Measurements from ENCODE around the gene HOXA13.

- TF ChIP-seq KAT2A (conservative IDR thresholded peaks at IDR 0.05; ENCODE audit: control insufficient read depth, low read depth, low read length) (no peak), ETV6 (conservative IDR thresholded peaks at IDR 0.05 in 1 of 2, IDR thresholded peaks at IDR 0.05 in 1 of 2; ENCODE audit: borderline replicate concordance in 1 of 2, low read depth in 1 of 2) (no peak), NRF1 (conservative IDR thresholded peaks at IDR 0.05; ENCODE audit: low read depth, low read length) (no peak), TAF1 (IDR thresholded peaks at IDR 0.05; ENCODE audit: borderline replicate concordance, low read depth, low read length) (no peak), CTCF (IDR thresholded peaks at IDR 0.05 in 2 of 3, conservative IDR thresholded peaks at IDR 0.05 in 1 of 3; ENCODE audit: control insufficient read depth in 2 of 3, extremely low read depth in 1 of 3, insufficient read depth in 1 of 3, low read depth in 3 of 3, low read length in 3 of 3) (no peak), TARDBP (IDR thresholded peaks at IDR 0.05; ENCODE audit: borderline replicate concordance) (no peak), CREM (IDR thresholded peaks at IDR 0.05; ENCODE audit: low read depth) (no peak), FOXM1 (IDR thresholded peaks at IDR 0.05; ENCODE audit: low read depth, low read length) (no peak), EP300 (IDR thresholded peaks at IDR 0.05; ENCODE audit: borderline replicate concordance in 1 of 2, control insufficient read depth in 1 of 2, low read depth in 2 of 2, low read length in 2 of 2) (no peak), NBN (IDR thresholded peaks at IDR 0.05) (no peak), ASH2L (IDR thresholded peaks at IDR 0.05; ENCODE audit: borderline replicate concordance, low read depth) (no peak), BCLAF1 (IDR thresholded peaks at IDR 0.05) (no peak)
These were observed 16.1 kb downstream of the HOXA13 start for GRCh38 chr7:27183682-27184336.
